Measurements from ENCODE around the gene SLC9A8. TPM values are rescaled to one million over a fixed set of nuclear protein-coding genes. Genes with fewer than 3 reads are reported as not detected.
A peak's percentile ranks its signal among the peaks of the same experiment; 100 is the strongest.

The SLC9A8 gene
- total and polyA plus RNA-seq, 3 experiments from 2014 or later, result 7.7 to 12.0 (median 11.5) TPM

DNA sequence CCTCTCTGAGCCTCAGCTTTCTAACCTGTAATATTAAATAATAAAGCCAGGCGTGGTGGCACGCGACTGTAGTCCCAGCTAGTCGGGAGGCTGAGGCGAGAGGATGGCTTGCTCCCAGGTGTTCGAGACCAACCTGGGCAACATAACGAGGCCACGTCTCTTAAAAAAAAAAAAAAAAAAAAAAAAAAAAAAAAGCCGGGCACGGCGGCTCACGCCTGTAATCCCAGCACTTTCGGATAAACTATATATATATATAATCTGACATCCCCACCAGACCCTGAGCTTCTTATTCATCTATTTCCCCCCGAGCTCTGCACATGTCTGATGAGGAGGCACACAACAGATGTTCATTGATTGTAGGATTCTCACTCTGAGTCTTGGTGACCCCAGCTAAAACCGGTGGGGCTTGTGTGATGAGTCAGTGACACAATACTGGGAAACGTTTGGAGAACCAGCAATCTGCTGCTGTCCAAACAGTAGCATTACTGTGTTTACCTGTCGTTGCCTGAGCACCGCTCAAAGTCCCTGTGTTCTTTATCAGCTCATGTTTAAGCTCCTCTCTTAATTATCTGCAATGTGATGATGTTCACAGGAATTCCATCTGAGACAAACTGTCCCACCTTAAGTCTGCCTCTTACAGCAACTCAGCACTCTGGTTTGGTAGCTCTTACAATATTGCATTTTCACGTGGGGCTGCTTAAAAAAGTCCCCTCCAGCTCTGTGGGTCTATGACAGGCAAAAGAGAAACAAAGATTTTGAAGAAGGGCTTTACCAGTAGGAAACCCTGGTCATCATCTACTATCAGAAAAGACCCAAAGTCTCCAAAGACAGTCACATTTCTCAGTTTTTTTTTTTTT lies 103.7 kb downstream of the SLC9A8 start:
- peak in 1 of 5 donors; percentile 55 for DNase-seq
- no peaks in the 10 kb centered on the region for H3K27me3 ChIP-seq (ENCODE audit: insufficient read depth, low read length, poor library complexity, severe bottlenecking)
- POLR2A ChIA-PET, result interaction anchor here (0.6 to 3.2 kb wide), 4 partner anchors 19 to 649 kb away, joined by 3 to 34 read pairs (median 4); partner anchors contain the start of gene RNF114
- Mint-ChIP-seq H3K4me1 (peaks cover 30 to 49% (median 40%) of the 10 kb centered on the region in 3 donors), H3K27ac (peak overlapping the region; percentile 97 to 100 (median 100)), H3K27me3 (no peaks in the 10 kb centered on the region), H3K4me3 (peak overlapping the region; percentile 96 to 100 (median 98)), H3K9me3 (no peaks in the 10 kb centered on the region), H3K36me3 (peaks cover 0 to 10% (median 2%) of the 10 kb centered on the region in 3 donors)
- H3K9me3 ChIP-seq (ENCODE audit: low read length), result no peaks in the 10 kb centered on the region
- CTCF ChIA-PET, result interaction anchor here (1.1 to 2.0 kb wide), 6 partner anchors 10 to 308 kb away, joined by 3 to 8 read pairs (median 4); partner anchors contain the start of gene RNF114
- peak overlapping the region; percentile 100 for H3K27ac ChIP-seq (ENCODE audit: low read depth, low read length)
- H3K4me1 ChIP-seq (ENCODE audit: insufficient read depth, low read length), result peaks cover 36% of the 10 kb centered on the region
- peak overlapping the region; percentile 98 for H3K4me3 ChIP-seq (ENCODE audit: low read length)
- no peaks in the 10 kb centered on the region for H3K36me3 ChIP-seq (ENCODE audit: insufficient read depth, low read length)

GRCh38 chr20:49918446-49918845 lies 105.8 kb downstream of the SLC9A8 start:
- no peak for DNase-seq
- Mint-ChIP-seq H3K36me3 (peaks cover 0 to 8% (median 0%) of the 10 kb centered on the region in 3 donors), H3K4me1 (peaks cover 25 to 32% (median 28%) of the 10 kb centered on the region in 3 donors), H3K27me3 (no peaks in the 10 kb centered on the region), H3K27ac (peak overlapping the region in 1 of 8 donors; percentile 43), H3K4me3 (peak overlapping the region in 1 of 7 donors; percentile 18), H3K9me3 (no peaks in the 10 kb centered on the region)
- Histone ChIP-seq H3K27me3 (ENCODE audit: insufficient read depth, low read length, poor library complexity, severe bottlenecking) (no peaks in the 10 kb centered on the region), H3K27ac (ENCODE audit: low read depth, low read length) (no peak overlapping the region), H3K36me3 (ENCODE audit: insufficient read depth, low read length) (no peaks in the 10 kb centered on the region), H3K4me3 (ENCODE audit: low read length) (no peak overlapping the region), H3K9me3 (ENCODE audit: low read length) (no peaks in the 10 kb centered on the region), H3K4me1 (ENCODE audit: insufficient read depth, low read length) (peaks cover 26% of the 10 kb centered on the region)
- ChIA-PET POLR2A (no interaction called here), CTCF (no interaction called here)

GRCh38 chr20:49919009-49919408 lies 106.4 kb downstream of the SLC9A8 start:
- ChIA-PET CTCF (no interaction called here), POLR2A (no interaction called here)
- no peaks in the 10 kb centered on the region for H3K9me3 ChIP-seq (ENCODE audit: low read length)
- Mint-ChIP-seq H3K4me1 (peaks cover 20 to 26% (median 22%) of the 10 kb centered on the region in 3 donors), H3K36me3 (peaks cover 0 to 8% (median 0%) of the 10 kb centered on the region in 3 donors), H3K9me3 (no peaks in the 10 kb centered on the region), H3K27me3 (peaks cover 0 to under 1% of the 10 kb centered on the region in 2 donors), H3K27ac (no peak overlapping the region), H3K4me3 (no peak overlapping the region)
- no peak overlapping the region for H3K4me3 ChIP-seq (ENCODE audit: low read length)
- peaks cover 20% of the 10 kb centered on the region for H3K4me1 ChIP-seq (ENCODE audit: insufficient read depth, low read length)
- DNase-seq, result no peak
- no peaks in the 10 kb centered on the region for H3K36me3 ChIP-seq (ENCODE audit: insufficient read depth, low read length)
- H3K27ac ChIP-seq (ENCODE audit: low read depth, low read length), result no peak overlapping the region
- H3K27me3 ChIP-seq (ENCODE audit: insufficient read depth, low read length, poor library complexity, severe bottlenecking), result no peaks in the 10 kb centered on the region

- Mint-ChIP-seq H3K27me3 (peaks cover 0 to 3% of the 10 kb centered on the region in 2 donors), H3K4me3 (no peak overlapping the region), H3K27ac (no peak overlapping the region), H3K9me3 (no peaks in the 10 kb centered on the region), H3K36me3 (peaks cover 0 to 8% (median 0%) of the 10 kb centered on the region in 3 donors), H3K4me1 (peaks cover 16 to 22% (median 18%) of the 10 kb centered on the region in 3 donors)
- no peak overlapping the region for H3K4me3 ChIP-seq (ENCODE audit: low read length)
- CTCF ChIA-PET, result no interaction called here
- H3K4me1 ChIP-seq (ENCODE audit: insufficient read depth, low read length), result peaks cover 15% of the 10 kb centered on the region
- no peak overlapping the region for H3K27ac ChIP-seq (ENCODE audit: low read depth, low read length)
- no peaks in the 10 kb centered on the region for H3K9me3 ChIP-seq (ENCODE audit: low read length)
- H3K36me3 ChIP-seq (ENCODE audit: insufficient read depth, low read length), result no peaks in the 10 kb centered on the region
- no peak for DNase-seq
- no peaks in the 10 kb centered on the region for H3K27me3 ChIP-seq (ENCODE audit: insufficient read depth, low read length, poor library complexity, severe bottlenecking)
- POLR2A ChIA-PET, result no interaction called here
Measured at GRCh38 chr20:49919461-49919860, 106.8 kb downstream of the SLC9A8 start.

DNA sequence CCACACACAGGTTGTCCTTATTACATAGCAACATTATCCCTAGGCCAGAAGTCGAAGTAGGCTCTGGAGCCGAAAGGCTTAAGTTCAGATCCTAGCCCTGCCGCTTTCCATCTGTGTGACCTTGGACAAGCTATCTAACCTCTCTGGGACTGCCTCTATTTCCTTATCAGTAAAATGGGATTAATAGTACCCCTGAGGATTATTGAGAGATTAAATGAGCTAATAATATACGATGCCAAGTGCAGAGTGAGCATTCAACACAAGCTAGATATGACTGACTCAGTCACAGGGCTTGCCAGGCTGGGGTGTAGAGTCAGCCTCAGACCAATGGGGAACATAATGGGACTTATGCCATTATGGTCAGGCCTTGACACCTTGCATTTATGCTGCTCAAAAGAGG lies 111.6 kb downstream of the SLC9A8 start:
- DNase-seq, result no peak
- no peaks in the 10 kb centered on the region for H3K9me3 ChIP-seq (ENCODE audit: low read length)
- Mint-ChIP-seq H3K4me3 (no peak overlapping the region), H3K4me1 (peaks cover 5 to 9% (median 7%) of the 10 kb centered on the region in 3 donors), H3K9me3 (no peaks in the 10 kb centered on the region), H3K27me3 (peaks cover 0 to 3% of the 10 kb centered on the region in 2 donors), H3K27ac (no peak overlapping the region), H3K36me3 (no peaks in the 10 kb centered on the region)
- POLR2A ChIA-PET, result no interaction called here
- no peaks in the 10 kb centered on the region for H3K27me3 ChIP-seq (ENCODE audit: insufficient read depth, low read length, poor library complexity, severe bottlenecking)
- H3K36me3 ChIP-seq (ENCODE audit: insufficient read depth, low read length), result no peaks in the 10 kb centered on the region
- H3K27ac ChIP-seq (ENCODE audit: low read depth, low read length), result no peak overlapping the region
- H3K4me3 ChIP-seq (ENCODE audit: low read length), result no peak overlapping the region
- CTCF ChIA-PET, result interaction anchor here (0.6 to 1.2 kb wide), 2 partner anchors 11 to 36 kb away, joined by 3 read pairs; no protein-coding TSS in a partner anchor
- no peaks in the 10 kb centered on the region for H3K4me1 ChIP-seq (ENCODE audit: insufficient read depth, low read length)

- peaks cover 0 to 3% of the 10 kb centered on the region in 2 donors for H3K27me3 Mint-ChIP-seq
- Histone ChIP-seq H3K9me3 (ENCODE audit: low read length) (no peaks in the 10 kb centered on the region), H3K27ac (ENCODE audit: low read depth, low read length) (no peak overlapping the region), H3K36me3 (ENCODE audit: insufficient read depth, low read length) (no peaks in the 10 kb centered on the region), H3K27me3 (ENCODE audit: insufficient read depth, low read length, poor library complexity, severe bottlenecking) (no peaks in the 10 kb centered on the region), H3K4me3 (ENCODE audit: low read length) (no peak overlapping the region), H3K4me1 (ENCODE audit: insufficient read depth, low read length) (no peaks in the 10 kb centered on the region)
- no peak for DNase-seq
- no peak overlapping the region for H3K4me3 Mint-ChIP-seq
- H3K4me1 Mint-ChIP-seq, result peaks cover 5 to 9% (median 7%) of the 10 kb centered on the region in 3 donors
- H3K27ac Mint-ChIP-seq, result no peak overlapping the region
- ChIA-PET POLR2A (no interaction called here), CTCF (interaction anchor here (1.2 to 1.3 kb wide), 2 partner anchors 146 to 317 kb away, joined by 3 to 4 read pairs; no protein-coding TSS in a partner anchor)
- no peaks in the 10 kb centered on the region for H3K36me3 Mint-ChIP-seq
- no peaks in the 10 kb centered on the region for H3K9me3 Mint-ChIP-seq
Measured at GRCh38 chr20:49925901-49926454, 113.3 kb downstream of the SLC9A8 start.

DNA sequence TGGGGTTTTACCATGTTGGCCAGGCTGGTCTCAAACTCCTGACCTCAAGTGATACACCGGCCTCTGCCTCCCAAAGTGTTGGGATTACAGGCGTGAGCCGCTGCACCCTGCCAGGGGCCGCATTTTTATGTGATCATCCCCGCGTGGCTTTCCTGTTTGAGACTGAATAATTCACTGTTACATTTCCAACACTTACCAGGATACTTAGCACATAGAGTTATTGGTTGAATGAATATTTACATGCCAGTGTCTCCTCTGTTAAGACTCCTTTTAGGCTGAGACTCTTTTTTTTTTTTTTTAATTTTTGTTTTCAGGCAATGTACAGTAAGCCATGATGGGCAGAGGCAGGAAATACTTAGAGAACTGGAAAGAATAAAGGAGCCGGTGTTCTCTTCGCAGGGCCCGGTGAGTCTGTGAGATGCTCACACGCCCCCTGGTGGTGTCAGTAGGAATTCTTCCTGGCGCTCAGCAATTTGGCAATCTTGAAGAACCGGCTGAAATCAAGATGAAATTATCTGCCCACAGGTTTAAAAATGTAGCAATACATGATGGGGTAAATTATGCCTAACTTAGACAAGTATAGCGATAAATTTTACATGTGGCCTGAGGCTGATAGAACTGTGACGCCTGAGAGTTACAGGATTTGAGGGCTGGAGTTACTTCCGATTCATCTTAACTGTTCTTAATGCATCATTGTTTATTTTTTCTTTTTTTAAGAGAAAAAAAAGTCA lies 115.9 kb downstream of the SLC9A8 start:
- CTCF ChIA-PET, result interaction anchor here (1.2 kb wide), 1 partner anchor 8 kb away, joined by 3 read pairs; the partner anchor contains the start of gene RNF114
- no peaks in the 10 kb centered on the region for H3K9me3 Mint-ChIP-seq
- no peaks in the 10 kb centered on the region for H3K36me3 ChIP-seq (ENCODE audit: insufficient read depth, low read length)
- POLR2A ChIA-PET, result no interaction called here
- H3K9me3 ChIP-seq (ENCODE audit: low read length), result no peaks in the 10 kb centered on the region
- peak overlapping the region in 1 of 7 donors; percentile 29 for H3K4me3 Mint-ChIP-seq
- peak; percentile 68 to 84 (median 69) for DNase-seq
- H3K27me3 Mint-ChIP-seq, result peaks cover 0 to 3% of the 10 kb centered on the region in 2 donors
- H3K27ac ChIP-seq (ENCODE audit: low read depth, low read length), result no peak overlapping the region
- no peaks in the 10 kb centered on the region for H3K36me3 Mint-ChIP-seq
- no peak overlapping the region for H3K4me3 ChIP-seq (ENCODE audit: low read length)
- H3K27me3 ChIP-seq (ENCODE audit: insufficient read depth, low read length, poor library complexity, severe bottlenecking), result no peaks in the 10 kb centered on the region
- H3K4me1 ChIP-seq (ENCODE audit: insufficient read depth, low read length), result no peaks in the 10 kb centered on the region
- H3K27ac Mint-ChIP-seq, result peak overlapping the region in 4 of 8 donors; percentile 23 to 74 (median 58)
- H3K4me1 Mint-ChIP-seq, result peaks cover 5 to 9% (median 7%) of the 10 kb centered on the region in 3 donors

Data from CD8-positive, alpha-beta memory T cell (primary cell).